Endothelial cell of umbilical vein (primary cell): ENCODE measurements around the gene HS3ST3B1. TPM values are rescaled to one million over a fixed set of nuclear protein-coding genes. Genes with fewer than 3 reads are reported as not detected.

Source experiments
- BruUV-seq: library from RNA; stranded (reverse); fragments of 400-500 nt; replicated peaks from 2 replicates; lab custom pipeline; 2021; lab: Mats Ljungman, UMichigan
- CTCF ChIA-PET: fragments of 300-600, 350-600 bp; sonication (Branson Sonifier 250); formaldehyde crosslinking; loops from one replicate; lab custom pipeline; 2021; ENCODE audit warnings: antibody characterized with exemption, inconsistent platforms; lab: Charles Lee
- POLR2A ChIA-PET: fragments of 300-600, 350-600 bp; sonication (Branson Sonifier 250); formaldehyde crosslinking; loops from one replicate; lab custom pipeline; 2021; ENCODE audit warnings: antibody characterized with exemption, inconsistent platforms; lab: Charles Lee
- DNase-seq: peaks from one replicate; pipeline ENCODE4 v3.0.0-alpha.2; 2011; ENCODE audit warnings: low read depth, low spot score
- FAIRE-seq: peaks from 2 replicates; lab custom pipeline; 2011; peaks lifted over from hg19 to GRCh38; lab: Jason Lieb, UNC
- H2AFZ ChIP-seq: 2 replicates; pipeline ENCODE4 v1.6.0; 2012; ENCODE audit warnings: low read depth, low read length, control low read depth, inconsistent platforms
- H3K27ac ChIP-seq: 2 replicates; pipeline ENCODE4 v1.5.1; 2011; ENCODE audit warnings: low read depth, mild to moderate bottlenecking, control low read depth, low read length, moderate library complexity; ENCODE audit not compliant: insufficient read depth
- H3K27me3 ChIP-seq, 2 experiments: 2 replicates each; pipeline versions ENCODE4 v1.6.0 to v1.6.1; 2011; ENCODE audit warnings: low read length in 2 of 2, mixed read lengths in 1 of 2; ENCODE audit not compliant: control insufficient read depth in 2 of 2, insufficient read depth in 2 of 2
- H3K36me3 ChIP-seq, 2 experiments: 2 replicates in 1 of 2; 3 replicates in 1 of 2; pipeline ENCODE4 v1.5.1; 2011; ENCODE audit warnings: low read length in 2 of 2, mild to moderate bottlenecking in 1 of 2, moderate library complexity in 1 of 2; ENCODE audit not compliant: control insufficient read depth in 2 of 2, insufficient read depth in 2 of 2; ENCODE audit errors: extremely low read depth in 1 of 2
- H3K4me1 ChIP-seq: 3 replicates; pipeline ENCODE4 v1.5.1; 2011; ENCODE audit warnings: mild to moderate bottlenecking, low read length; ENCODE audit not compliant: control insufficient read depth, insufficient read depth; ENCODE audit errors: extremely low read depth
- H3K4me2 ChIP-seq: 2 replicates; pipeline ENCODE4 v1.6.1; 2011; ENCODE audit warnings: low read length, control low read depth, mixed read lengths; ENCODE audit not compliant: insufficient read depth
- H3K4me3 ChIP-seq, 3 experiments: fragments of 200-600 bp in 1 of 3; sonication (generic), shearing (Covaris generic) in 1 of 3; replicated peaks in 1 of 3; 2 replicates each; pipeline ENCODE4 v1.5.1; 2011 to 2016; ENCODE audit warnings: control low read depth in 3 of 3, low read length in 3 of 3, mild to moderate bottlenecking in 2 of 3, inconsistent platforms in 1 of 3, low read depth in 1 of 3, moderate library complexity in 1 of 3; ENCODE audit not compliant: insufficient read depth in 1 of 3
- H3K79me2 ChIP-seq: 2 replicates; pipeline ENCODE4 v1.6.0; 2012; ENCODE audit warnings: low read length, inconsistent platforms; ENCODE audit not compliant: control insufficient read depth, insufficient read depth
- H3K9ac ChIP-seq: replicated peaks from 2 replicates; pipeline ENCODE3; 2011; ENCODE audit warnings: low read length, control low read depth; ENCODE audit not compliant: insufficient read depth; ENCODE audit errors: extremely low read depth
- H3K9me1 ChIP-seq: replicated peaks from 3 replicates; pipeline ENCODE4 v1.6.0; 2011; ENCODE audit warnings: mild to moderate bottlenecking, low read length; ENCODE audit not compliant: control insufficient read depth, insufficient read depth; ENCODE audit errors: extremely low read depth
- H3K9me3 ChIP-seq: replicated peaks from 2 replicates; pipeline ENCODE4 v1.5.1; 2012; ENCODE audit warnings: low read length, inconsistent platforms; ENCODE audit not compliant: control insufficient read depth, insufficient read depth
- H4K20me1 ChIP-seq: replicated peaks from 2 replicates; pipeline ENCODE3; 2011; ENCODE audit warnings: mild to moderate bottlenecking, low read length; ENCODE audit not compliant: control insufficient read depth, insufficient read depth; ENCODE audit errors: extremely low read depth
- EZH2 ChIP-seq: IDR thresholded peaks from 2 replicates; pipeline ENCODE4 v1.6.1; 2012; ENCODE audit warnings: borderline replicate concordance, low read depth, mild to moderate bottlenecking, moderate library complexity, low read length, inconsistent platforms; ENCODE audit not compliant: severe bottlenecking
- FOS ChIP-seq: IDR thresholded peaks from 2 replicates; pipeline ENCODE4 v1.6.1; 2011; ENCODE audit warnings: mild to moderate bottlenecking, low read length, moderate library complexity, borderline replicate concordance; ENCODE audit not compliant: insufficient read depth
- GATA2 ChIP-seq: IDR thresholded peaks from 2 replicates; pipeline ENCODE4 v1.7.0; 2011; ENCODE audit warnings: low read depth, mild to moderate bottlenecking, moderate library complexity, mixed read lengths, low read length; ENCODE audit not compliant: insufficient read length, insufficient read depth
- JUN ChIP-seq: IDR thresholded peaks from 2 replicates; pipeline ENCODE4 v1.6.1; 2011; ENCODE audit warnings: borderline replicate concordance, low read depth; ENCODE audit not compliant: insufficient read length, insufficient read depth
- MAX ChIP-seq: IDR thresholded peaks from 2 replicates; pipeline ENCODE4 v1.6.1; 2011; ENCODE audit not compliant: insufficient read depth, insufficient read length
- MYC ChIP-seq: IDR thresholded peaks from one replicate; pipeline ENCODE4 v1.6.1; 2011; ENCODE audit warnings: mild to moderate bottlenecking, low read depth, low read length
- POLR2A ChIP-seq: IDR thresholded peaks from 2 replicates; pipeline ENCODE4 v1.6.1; 2012; ENCODE audit warnings: low read depth, mild to moderate bottlenecking, control low read depth, low read length
- POLR2AphosphoS5 ChIP-seq: IDR thresholded peaks from 2 replicates; pipeline ENCODE4 v1.6.1; 2012; ENCODE audit warnings: low read depth, mild to moderate bottlenecking, control low read depth, low read length, moderate library complexity; ENCODE audit not compliant: insufficient read depth
- dilution Hi-C: fragments of 300-500 bp; cut with MboI; formaldehyde crosslinking; loops from one replicate; pipeline ENCODE4 v1.15.0; 2019; ENCODE audit warnings: low sequenced_read_pairs; ENCODE audit not compliant: extremely low pct_ligation_motif_present
- intact Hi-C: fragments of 100-400 bp; cut with micrococcal nuclease; formaldehyde crosslinking; loops from one replicate; pipeline ENCODE4 v1.10.0; 2022
- polyA plus RNA-seq, 4 experiments: library from polyadenylated mRNA; depleted of rRNA in 3 of 4; stranded (reverse) in 3 of 4; unstranded in 1 of 4; fragments of >200 nt; gene quantifications; 2 replicates each; pipeline versions ENCODE4 v1.2.1 to v1.2.3, GENCODE V29; 2011 to 2012; ENCODE audit warnings: missing spikeins in 1 of 4
- total RNA-seq: library from RNA; stranded (reverse); gene quantifications from 2 replicates; pipeline ENCODE4 v1.2.3, GENCODE V29; 2021
- TF ChIP-seq, protein P1 (sequence below), 2 donors: IDR thresholded peaks; 1 replicate in 1 of 2; 2 replicates in 1 of 2; pipeline ENCODE4 v1.5.1; 2011; ENCODE audit warnings: low read length in 2 of 2, mild to moderate bottlenecking in 2 of 2, moderate library complexity in 2 of 2, control low read depth in 1 of 2, inconsistent platforms in 1 of 2, low read depth in 1 of 2; ENCODE audit not compliant: insufficient read depth in 1 of 2; ENCODE audit errors: extremely low read depth in 1 of 2

Gene HS3ST3B1
- total and polyA plus RNA-seq, 2 donors (not counting 3 experiments of a cell fraction or from before 2014, with no cell fraction given): not detected

- H3K4me2 ChIP-seq: no peak overlapping the region
- H3K4me1 ChIP-seq: no peaks in the 10 kb centered on the region
- no peaks in the 10 kb centered on the region for H3K9me1 ChIP-seq
- no peak overlapping the region for H3K9ac ChIP-seq
- no peak overlapping the region for H2AFZ ChIP-seq
- no peak overlapping the region for H3K4me3 ChIP-seq
- no peaks in the 10 kb centered on the region for H3K9me3 ChIP-seq
- no peaks in the 10 kb centered on the region for H3K79me2 ChIP-seq
- no peaks in the 10 kb centered on the region for H4K20me1 ChIP-seq
- H3K27me3 ChIP-seq: no peaks in the 10 kb centered on the region
- no peak for TF ChIP-seq POLR2A
- no peak for TF ChIP-seq FOS
- TF ChIP-seq, protein P1, sequence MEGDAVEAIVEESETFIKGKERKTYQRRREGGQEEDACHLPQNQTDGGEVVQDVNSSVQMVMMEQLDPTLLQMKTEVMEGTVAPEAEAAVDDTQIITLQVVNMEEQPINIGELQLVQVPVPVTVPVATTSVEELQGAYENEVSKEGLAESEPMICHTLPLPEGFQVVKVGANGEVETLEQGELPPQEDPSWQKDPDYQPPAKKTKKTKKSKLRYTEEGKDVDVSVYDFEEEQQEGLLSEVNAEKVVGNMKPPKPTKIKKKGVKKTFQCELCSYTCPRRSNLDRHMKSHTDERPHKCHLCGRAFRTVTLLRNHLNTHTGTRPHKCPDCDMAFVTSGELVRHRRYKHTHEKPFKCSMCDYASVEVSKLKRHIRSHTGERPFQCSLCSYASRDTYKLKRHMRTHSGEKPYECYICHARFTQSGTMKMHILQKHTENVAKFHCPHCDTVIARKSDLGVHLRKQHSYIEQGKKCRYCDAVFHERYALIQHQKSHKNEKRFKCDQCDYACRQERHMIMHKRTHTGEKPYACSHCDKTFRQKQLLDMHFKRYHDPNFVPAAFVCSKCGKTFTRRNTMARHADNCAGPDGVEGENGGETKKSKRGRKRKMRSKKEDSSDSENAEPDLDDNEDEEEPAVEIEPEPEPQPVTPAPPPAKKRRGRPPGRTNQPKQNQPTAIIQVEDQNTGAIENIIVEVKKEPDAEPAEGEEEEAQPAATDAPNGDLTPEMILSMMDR (IDR thresholded peaks at IDR 0.05; ENCODE audit: extremely low read depth in 1 of 2, insufficient read depth in 1 of 2, low read depth in 1 of 2, low read length in 2 of 2): no peak
- TF ChIP-seq POLR2AphosphoS5: no peak
- no peak for TF ChIP-seq JUN
- no peak for TF ChIP-seq EZH2
- no peak for TF ChIP-seq GATA2
- TF ChIP-seq MYC: no peak
- TF ChIP-seq MAX: no peak
- FAIRE-seq: no peak
- DNase-seq: no peak
- H3K36me3 ChIP-seq: no peaks in the 10 kb centered on the region
- H3K27ac ChIP-seq: no peak overlapping the region
- intact Hi-C loops (no loop called here), dilution Hi-C loops (no loop called here)
- POLR2A ChIA-PET: no interaction called here
- BruUV-seq: no TSS peak
- CTCF ChIA-PET: no interaction called here
These were observed 30.4 kb upstream of the HS3ST3B1 start for GRCh38 chr17:14270508-14270907.
